Endothelial cell of umbilical vein (primary cell): ENCODE measurements around the gene CD44. TPM values are rescaled to one million over a fixed set of nuclear protein-coding genes. Genes with fewer than 3 reads are reported as not detected.

Source experiments
- BruUV-seq: library from RNA; stranded (reverse); fragments of 400-500 nt; replicated peaks from 2 replicates; lab custom pipeline; 2021; lab: Mats Ljungman, UMichigan
- CTCF ChIA-PET: fragments of 300-600, 350-600 bp; sonication (Branson Sonifier 250); formaldehyde crosslinking; loops from one replicate; lab custom pipeline; 2021; ENCODE audit warnings: antibody characterized with exemption, inconsistent platforms; lab: Charles Lee
- POLR2A ChIA-PET: fragments of 300-600, 350-600 bp; sonication (Branson Sonifier 250); formaldehyde crosslinking; loops from one replicate; lab custom pipeline; 2021; ENCODE audit warnings: antibody characterized with exemption, inconsistent platforms; lab: Charles Lee
- DNase-seq: peaks from one replicate; pipeline ENCODE4 v3.0.0-alpha.2; 2011; ENCODE audit warnings: low read depth, low spot score
- FAIRE-seq: peaks from 2 replicates; lab custom pipeline; 2011; peaks lifted over from hg19 to GRCh38; lab: Jason Lieb, UNC
- H2AFZ ChIP-seq: 2 replicates; pipeline ENCODE4 v1.6.0; 2012; ENCODE audit warnings: low read depth, low read length, control low read depth, inconsistent platforms
- H3K27ac ChIP-seq: 2 replicates; pipeline ENCODE4 v1.5.1; 2011; ENCODE audit warnings: low read depth, mild to moderate bottlenecking, control low read depth, low read length, moderate library complexity; ENCODE audit not compliant: insufficient read depth
- H3K27me3 ChIP-seq, 2 experiments: 2 replicates each; pipeline versions ENCODE4 v1.6.0 to v1.6.1; 2011; ENCODE audit warnings: low read length in 2 of 2, mixed read lengths in 1 of 2; ENCODE audit not compliant: control insufficient read depth in 2 of 2, insufficient read depth in 2 of 2
- H3K36me3 ChIP-seq, 2 experiments: 2 replicates in 1 of 2; 3 replicates in 1 of 2; pipeline ENCODE4 v1.5.1; 2011; ENCODE audit warnings: low read length in 2 of 2, mild to moderate bottlenecking in 1 of 2, moderate library complexity in 1 of 2; ENCODE audit not compliant: control insufficient read depth in 2 of 2, insufficient read depth in 2 of 2; ENCODE audit errors: extremely low read depth in 1 of 2
- H3K4me1 ChIP-seq: 3 replicates; pipeline ENCODE4 v1.5.1; 2011; ENCODE audit warnings: mild to moderate bottlenecking, low read length; ENCODE audit not compliant: control insufficient read depth, insufficient read depth; ENCODE audit errors: extremely low read depth
- H3K4me2 ChIP-seq: 2 replicates; pipeline ENCODE4 v1.6.1; 2011; ENCODE audit warnings: low read length, control low read depth, mixed read lengths; ENCODE audit not compliant: insufficient read depth
- H3K4me3 ChIP-seq, 3 experiments: fragments of 200-600 bp in 1 of 3; sonication (generic), shearing (Covaris generic) in 1 of 3; replicated peaks in 1 of 3; 2 replicates each; pipeline ENCODE4 v1.5.1; 2011 to 2016; ENCODE audit warnings: control low read depth in 3 of 3, low read length in 3 of 3, mild to moderate bottlenecking in 2 of 3, inconsistent platforms in 1 of 3, low read depth in 1 of 3, moderate library complexity in 1 of 3; ENCODE audit not compliant: insufficient read depth in 1 of 3
- H3K79me2 ChIP-seq: 2 replicates; pipeline ENCODE4 v1.6.0; 2012; ENCODE audit warnings: low read length, inconsistent platforms; ENCODE audit not compliant: control insufficient read depth, insufficient read depth
- H3K9ac ChIP-seq: replicated peaks from 2 replicates; pipeline ENCODE3; 2011; ENCODE audit warnings: low read length, control low read depth; ENCODE audit not compliant: insufficient read depth; ENCODE audit errors: extremely low read depth
- H3K9me1 ChIP-seq: replicated peaks from 3 replicates; pipeline ENCODE4 v1.6.0; 2011; ENCODE audit warnings: mild to moderate bottlenecking, low read length; ENCODE audit not compliant: control insufficient read depth, insufficient read depth; ENCODE audit errors: extremely low read depth
- H3K9me3 ChIP-seq: replicated peaks from 2 replicates; pipeline ENCODE4 v1.5.1; 2012; ENCODE audit warnings: low read length, inconsistent platforms; ENCODE audit not compliant: control insufficient read depth, insufficient read depth
- H4K20me1 ChIP-seq: replicated peaks from 2 replicates; pipeline ENCODE3; 2011; ENCODE audit warnings: mild to moderate bottlenecking, low read length; ENCODE audit not compliant: control insufficient read depth, insufficient read depth; ENCODE audit errors: extremely low read depth
- CTCF ChIP-seq, 2 donors: IDR thresholded peaks; 1 replicate in 1 of 2; 2 replicates in 1 of 2; pipeline ENCODE4 v1.5.1; 2011; ENCODE audit warnings: low read length in 2 of 2, mild to moderate bottlenecking in 2 of 2, moderate library complexity in 2 of 2, control low read depth in 1 of 2, inconsistent platforms in 1 of 2, low read depth in 1 of 2; ENCODE audit not compliant: insufficient read depth in 1 of 2; ENCODE audit errors: extremely low read depth in 1 of 2
- EZH2 ChIP-seq: IDR thresholded peaks from 2 replicates; pipeline ENCODE4 v1.6.1; 2012; ENCODE audit warnings: borderline replicate concordance, low read depth, mild to moderate bottlenecking, moderate library complexity, low read length, inconsistent platforms; ENCODE audit not compliant: severe bottlenecking
- FOS ChIP-seq: IDR thresholded peaks from 2 replicates; pipeline ENCODE4 v1.6.1; 2011; ENCODE audit warnings: mild to moderate bottlenecking, low read length, moderate library complexity, borderline replicate concordance; ENCODE audit not compliant: insufficient read depth
- GATA2 ChIP-seq: IDR thresholded peaks from 2 replicates; pipeline ENCODE4 v1.7.0; 2011; ENCODE audit warnings: low read depth, mild to moderate bottlenecking, moderate library complexity, mixed read lengths, low read length; ENCODE audit not compliant: insufficient read length, insufficient read depth
- JUN ChIP-seq: IDR thresholded peaks from 2 replicates; pipeline ENCODE4 v1.6.1; 2011; ENCODE audit warnings: borderline replicate concordance, low read depth; ENCODE audit not compliant: insufficient read length, insufficient read depth
- MAX ChIP-seq: IDR thresholded peaks from 2 replicates; pipeline ENCODE4 v1.6.1; 2011; ENCODE audit not compliant: insufficient read depth, insufficient read length
- MYC ChIP-seq: IDR thresholded peaks from one replicate; pipeline ENCODE4 v1.6.1; 2011; ENCODE audit warnings: mild to moderate bottlenecking, low read depth, low read length
- POLR2A ChIP-seq: IDR thresholded peaks from 2 replicates; pipeline ENCODE4 v1.6.1; 2012; ENCODE audit warnings: low read depth, mild to moderate bottlenecking, control low read depth, low read length
- POLR2AphosphoS5 ChIP-seq: IDR thresholded peaks from 2 replicates; pipeline ENCODE4 v1.6.1; 2012; ENCODE audit warnings: low read depth, mild to moderate bottlenecking, control low read depth, low read length, moderate library complexity; ENCODE audit not compliant: insufficient read depth
- dilution Hi-C: fragments of 300-500 bp; cut with MboI; formaldehyde crosslinking; loops from one replicate; pipeline ENCODE4 v1.15.0; 2019; ENCODE audit warnings: low sequenced_read_pairs; ENCODE audit not compliant: extremely low pct_ligation_motif_present
- intact Hi-C: fragments of 100-400 bp; cut with micrococcal nuclease; formaldehyde crosslinking; loops from one replicate; pipeline ENCODE4 v1.10.0; 2022
- polyA plus RNA-seq, 4 experiments: library from polyadenylated mRNA; depleted of rRNA in 3 of 4; stranded (reverse) in 3 of 4; unstranded in 1 of 4; fragments of >200 nt; gene quantifications; 2 replicates each; pipeline versions ENCODE4 v1.2.1 to v1.2.3, GENCODE V29; 2011 to 2012; ENCODE audit warnings: missing spikeins in 1 of 4
- total RNA-seq: library from RNA; stranded (reverse); gene quantifications from 2 replicates; pipeline ENCODE4 v1.2.3, GENCODE V29; 2021

Gene CD44
- total and polyA plus RNA-seq, 2 donors (not counting 3 experiments of a cell fraction or from before 2014, with no cell fraction given): 25.5 to 26.3 TPM

- TF ChIP-seq MAX: no peak
- TF ChIP-seq GATA2: no peak
- TF ChIP-seq EZH2: no peak
- no peak for TF ChIP-seq POLR2A
- TF ChIP-seq JUN: no peak
- no peak for TF ChIP-seq POLR2AphosphoS5
- TF ChIP-seq CTCF (IDR thresholded peaks at IDR 0.05; ENCODE audit: extremely low read depth in 1 of 2, insufficient read depth in 1 of 2, low read depth in 1 of 2, low read length in 2 of 2): no peak
- TF ChIP-seq FOS: no peak
- no peak for TF ChIP-seq MYC
- intact Hi-C loops (no loop called here), dilution Hi-C loops (no loop called here)
- Histone ChIP-seq H3K4me2 (no peak overlapping the region), H3K36me3 (no peaks in the 10 kb centered on the region), H3K79me2 (peaks cover 98% of the 10 kb centered on the region), H3K27me3 (no peaks in the 10 kb centered on the region), H4K20me1 (no peaks in the 10 kb centered on the region), H2AFZ (no peak overlapping the region), H3K4me3 (no peak overlapping the region), H3K9ac (no peak overlapping the region), H3K9me3 (no peaks in the 10 kb centered on the region), H3K27ac (no peak overlapping the region), H3K4me1 (no peaks in the 10 kb centered on the region), H3K9me1 (no peaks in the 10 kb centered on the region)
- BruUV-seq: no TSS peak
- ChIA-PET POLR2A (no interaction called here), CTCF (interaction anchor here (0.9 to 1.1 kb wide), 2 partner anchors 11 kb away, joined by 3 to 5 read pairs; no protein-coding TSS in a partner anchor)
- FAIRE-seq (no peak), DNase-seq (no peak)
These were observed 12.8 kb downstream of the CD44 start for GRCh38 chr11:35151683-35152280.
